SK-N-MC (cell line): ENCODE measurements around the gene RPUSD1.

Experiments
- EZH2 ChIP-seq: fragments of 200-600 bp; sonication (generic); IDR thresholded peaks from one replicate; pipeline ENCODE4 v1.6.1; 2017; ENCODE audit warnings: antibody characterized with exemption
- POLR2AphosphoS5 ChIP-seq: IDR thresholded peaks from 2 replicates; pipeline ENCODE4 v1.6.1; 2012; ENCODE audit warnings: mild to moderate bottlenecking, low read depth, low read length, borderline replicate concordance

DNA sequence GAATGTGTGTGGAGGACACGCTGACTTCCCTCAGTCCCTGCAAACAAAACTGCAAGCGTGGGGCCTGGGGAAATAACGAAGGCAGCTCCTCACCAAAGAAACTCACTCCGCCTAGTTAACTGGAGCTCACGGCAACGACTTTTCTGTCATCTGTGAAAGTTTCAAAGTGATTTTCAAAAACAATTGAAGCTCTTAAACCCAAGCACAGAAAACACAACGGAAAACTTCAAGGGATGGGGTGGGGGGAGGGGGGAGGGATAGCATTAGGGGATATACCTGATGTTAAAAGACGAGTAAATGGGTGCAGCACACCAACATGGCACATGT, 15.5 kb upstream of the RPUSD1 start:
- TF ChIP-seq EZH2 (no peak), POLR2AphosphoS5 (no peak)
